Mesothelial cell of epicardium (in vitro differentiated cells): ENCODE data around the gene CLCN5. TPM values are rescaled to one million over a fixed set of nuclear protein-coding genes. Genes with fewer than 3 reads are reported as not detected.

Source experiments
- DNase-seq, 2 experiments: peaks; one replicate each; pipeline ENCODE4 v3.0.0; 2021; ENCODE audit warnings: low spot score in 2 of 2; ENCODE audit not compliant: unreplicated experiment in 2 of 2
- H3K27ac Mint-ChIP-seq: 2 replicates; pipeline ENCODE4 v1.8.0; 2021; ENCODE audit warnings: mixed read lengths
- H3K27me3 Mint-ChIP-seq: 2 replicates; pipeline ENCODE4 v1.8.0; 2021; ENCODE audit warnings: low read depth, mixed read lengths
- H3K36me3 Mint-ChIP-seq: 2 replicates; pipeline ENCODE4 v1.8.0; 2021; ENCODE audit warnings: mixed read lengths
- H3K4me1 Mint-ChIP-seq: 2 replicates; pipeline ENCODE4 v1.8.0; 2021; ENCODE audit warnings: mixed read lengths
- H3K4me3 Mint-ChIP-seq: 2 replicates; pipeline ENCODE4 v1.8.0; 2021; ENCODE audit warnings: mild to moderate bottlenecking, moderate library complexity, mixed read lengths
- H3K9me3 Mint-ChIP-seq: 2 replicates; pipeline ENCODE4 v1.8.0; 2021; ENCODE audit warnings: mixed read lengths
- CTCF ChIP-seq: fragments of 200-600 bp; sonication (generic); IDR thresholded peaks from one replicate; pipeline ENCODE4 v1.5.0; 2021; ENCODE audit warnings: antibody characterized with exemption; ENCODE audit not compliant: unreplicated experiment
- total RNA-seq: library from RNA; stranded (reverse); gene quantifications from 3 replicates; pipeline ENCODE4 v1.2.1, GENCODE V29; 2021

Gene CLCN5
- total RNA-seq, 1 donor from 2014 or later = 52.0 TPM

GRCh38 chrX:49995795-49996455, 73.5 kb downstream of the CLCN5 start:
- Mint-ChIP-seq H3K4me1 (peaks cover 24% of the 10 kb centered on the region), H3K4me3 (no peak overlapping the region), H3K36me3 (no peaks in the 10 kb centered on the region), H3K27ac (no peak overlapping the region), H3K9me3 (peaks cover 30% of the 10 kb centered on the region), H3K27me3 (no peaks in the 10 kb centered on the region)
- TF ChIP-seq CTCF = no peak
- no peak for DNase-seq

- H3K36me3 Mint-ChIP-seq = no peaks in the 10 kb centered on the region
- H3K4me1 Mint-ChIP-seq = peaks cover 24% of the 10 kb centered on the region
- no peaks in the 10 kb centered on the region for H3K27me3 Mint-ChIP-seq
- DNase-seq = no peak
- peaks cover 24% of the 10 kb centered on the region for H3K9me3 Mint-ChIP-seq
- no peak overlapping the region for H3K4me3 Mint-ChIP-seq
- no peak overlapping the region for H3K27ac Mint-ChIP-seq
- TF ChIP-seq CTCF = no peak
These were observed 74.1 kb downstream of the CLCN5 start for GRCh38 chrX:49996474-49996873.

- Mint-ChIP-seq H3K4me1 (peaks cover 14% of the 10 kb centered on the region), H3K27me3 (no peaks in the 10 kb centered on the region), H3K9me3 (peaks cover 34% of the 10 kb centered on the region), H3K27ac (no peak overlapping the region), H3K4me3 (no peak overlapping the region), H3K36me3 (no peaks in the 10 kb centered on the region)
- TF ChIP-seq CTCF = no peak
- no peak for DNase-seq
These were observed 76.7 kb downstream of the CLCN5 start for GRCh38 chrX:49999087-49999486.

- no peak for TF ChIP-seq CTCF
- no peaks in the 10 kb centered on the region for H3K27me3 Mint-ChIP-seq
- no peaks in the 10 kb centered on the region for H3K36me3 Mint-ChIP-seq
- DNase-seq = no peak
- peaks cover 33% of the 10 kb centered on the region for H3K9me3 Mint-ChIP-seq
- H3K27ac Mint-ChIP-seq = no peak overlapping the region
- H3K4me1 Mint-ChIP-seq = peaks cover 8% of the 10 kb centered on the region
- no peak overlapping the region for H3K4me3 Mint-ChIP-seq
These were observed 78.6 kb downstream of the CLCN5 start for GRCh38 chrX:50000937-50001542.

GRCh38 chrX:50002067-50002714, 79.8 kb downstream of the CLCN5 start:
- DNase-seq = no peak
- Mint-ChIP-seq H3K9me3 (peaks cover 25% of the 10 kb centered on the region), H3K36me3 (no peaks in the 10 kb centered on the region), H3K4me1 (peaks cover 6% of the 10 kb centered on the region), H3K4me3 (no peak overlapping the region), H3K27ac (no peak overlapping the region), H3K27me3 (no peaks in the 10 kb centered on the region)
- TF ChIP-seq CTCF = no peak
